Measurements from ENCODE around the gene ZNFX1.

The ZNFX1 gene

GRCh38 chr20:49291200-49291599 lies 13.3 kb upstream of the ZNFX1 start:
- DNase-seq, result no peak

GRCh38 chr20:49290608-49291191 lies 12.8 kb upstream of the ZNFX1 start:
- DNase-seq, result no peak

- DNase-seq, result no peak
Observed at GRCh38 chr20:49288784-49289696, 11.2 kb upstream of the ZNFX1 start.

GRCh38 chr20:49288250-49288751 lies 10.4 kb upstream of the ZNFX1 start:
- no peak for DNase-seq

GRCh38 chr20:49287555-49288249 lies 9.8 kb upstream of the ZNFX1 start:
- DNase-seq, result peak; percentile 75

GRCh38 chr20:49286689-49287551 lies 9.1 kb upstream of the ZNFX1 start:
- peak; percentile 28 for DNase-seq

- DNase-seq, result no peak
Observed at GRCh38 chr20:49285813-49286494, 8.1 kb upstream of the ZNFX1 start.

- no peak for DNase-seq
Observed at GRCh38 chr20:49285233-49285668, 7.4 kb upstream of the ZNFX1 start.

- no peak for DNase-seq
Observed at GRCh38 chr20:49284818-49285217, 7.0 kb upstream of the ZNFX1 start.

- no peak for DNase-seq
Observed at GRCh38 chr20:49283703-49284625, 6.1 kb upstream of the ZNFX1 start.

- no peak for DNase-seq
Observed at GRCh38 chr20:49283176-49283702, 5.4 kb upstream of the ZNFX1 start.

GRCh38 chr20:49282584-49283171 lies 4.8 kb upstream of the ZNFX1 start:
- DNase-seq, result no peak

- DNase-seq, result no peak
Observed at GRCh38 chr20:49281913-49282467, 4.1 kb upstream of the ZNFX1 start.

GRCh38 chr20:49281059-49281912 lies 3.4 kb upstream of the ZNFX1 start:
- peak; percentile 28 for DNase-seq

GRCh38 chr20:49280463-49281058 lies 2.7 kb upstream of the ZNFX1 start:
- DNase-seq, result no peak

- no peak for DNase-seq
Observed at GRCh38 chr20:49279677-49280462, 2.0 kb upstream of the ZNFX1 start.
